ENCODE results near the gene EHMT1.

The EHMT1 gene

GRCh38 chr9:137829260-137829996 lies 210.6 kb downstream of the EHMT1 start:
- no peak for DNase-seq (ENCODE audit: low spot score)

GRCh38 chr9:137832191-137832700 lies 213.4 kb downstream of the EHMT1 start:
- no peak for DNase-seq (ENCODE audit: low spot score)

- no peak for DNase-seq (ENCODE audit: low spot score)
These were observed 214.2 kb downstream of the EHMT1 start for GRCh38 chr9:137832830-137833590.

- DNase-seq (ENCODE audit: low spot score) = no peak
These were observed 215.2 kb downstream of the EHMT1 start for GRCh38 chr9:137833721-137834613.

- no peak for DNase-seq (ENCODE audit: low spot score)
These were observed 216.2 kb downstream of the EHMT1 start for GRCh38 chr9:137834846-137835546.

GRCh38 chr9:137836151-137836830 lies 217.5 kb downstream of the EHMT1 start:
- DNase-seq (ENCODE audit: low spot score) = no peak

GRCh38 chr9:137836831-137837241 lies 218.0 kb downstream of the EHMT1 start:
- DNase-seq (ENCODE audit: low spot score) = no peak

- no peak for DNase-seq (ENCODE audit: low spot score)
These were observed 218.8 kb downstream of the EHMT1 start for GRCh38 chr9:137837345-137838278.

GRCh38 chr9:137838576-137838975 lies 219.8 kb downstream of the EHMT1 start:
- DNase-seq (ENCODE audit: low spot score) = no peak

GRCh38 chr9:137843355-137843754 lies 224.6 kb downstream of the EHMT1 start:
- no peak for DNase-seq (ENCODE audit: low spot score)

- DNase-seq (ENCODE audit: low spot score) = no peak
These were observed 232.9 kb downstream of the EHMT1 start for GRCh38 chr9:137851516-137852267.

- no peak for DNase-seq (ENCODE audit: low spot score)
These were observed 234.7 kb downstream of the EHMT1 start for GRCh38 chr9:137853392-137853995.

- DNase-seq (ENCODE audit: low spot score) = no peak
These were observed 241.6 kb downstream of the EHMT1 start for GRCh38 chr9:137860361-137860760.

- DNase-seq (ENCODE audit: low spot score) = no peak
These were observed 246.9 kb downstream of the EHMT1 start for GRCh38 chr9:137865581-137866145.

- DNase-seq (ENCODE audit: low spot score) = no peak
These were observed 247.7 kb downstream of the EHMT1 start for GRCh38 chr9:137866226-137867141.

- no peak for DNase-seq (ENCODE audit: low spot score)
These were observed 251.6 kb downstream of the EHMT1 start for GRCh38 chr9:137870432-137870831.

- DNase-seq (ENCODE audit: low spot score) = no peak
These were observed 253.5 kb downstream of the EHMT1 start for GRCh38 chr9:137872296-137872695.

Measured in AG20443 (cell line).